NCI-H526 (cell line): ENCODE data around the gene PLRG1.
A peak's percentile ranks its signal among the peaks of the same experiment; 100 is the strongest.

ENCODE experiments used
- DNase-seq, 2 experiments: peaks; one replicate each; lab custom pipeline; 2025; lab: John Stamatoyannopoulos, UW

Gene PLRG1

GRCh38 chr4:154573190-154573870 lies 23.1 kb upstream of the PLRG1 start:
- no peak for DNase-seq

GRCh38 chr4:154569584-154569983 lies 19.4 kb upstream of the PLRG1 start:
- no peak for DNase-seq

- no peak for DNase-seq
Measured at GRCh38 chr4:154569028-154569427, 18.8 kb upstream of the PLRG1 start.

- DNase-seq = no peak
Measured at GRCh38 chr4:154566639-154567204, 16.5 kb upstream of the PLRG1 start.

- DNase-seq = no peak
Measured at GRCh38 chr4:154565704-154566103, 15.5 kb upstream of the PLRG1 start.

GRCh38 chr4:154564311-154564710 lies 14.1 kb upstream of the PLRG1 start:
- DNase-seq = no peak

- DNase-seq = no peak
Measured at GRCh38 chr4:154562697-154563254, 12.6 kb upstream of the PLRG1 start, which contains the start of gene FGB. Gene FGB (plus strand): TSS chr4:154563011. CDS start chr4:154563019, 8 bp downstream.

- DNase-seq = no peak
Measured at GRCh38 chr4:154560824-154561231, 10.6 kb upstream of the PLRG1 start.

- DNase-seq = no peak
Measured at GRCh38 chr4:154560419-154560801, 10.2 kb upstream of the PLRG1 start.

- DNase-seq = peak; percentile 41 to 73
Measured at GRCh38 chr4:154559494-154560418, 9.6 kb upstream of the PLRG1 start.

- DNase-seq = no peak
Measured at GRCh38 chr4:154559141-154559493, 8.9 kb upstream of the PLRG1 start.

- DNase-seq = peak; percentile 52 to 78
Measured at GRCh38 chr4:154551872-154552686, 1.9 kb upstream of the PLRG1 start.

GRCh38 chr4:154545689-154546088 lies 4.5 kb downstream of the PLRG1 start:
- peak in 1 of 2 experiments; percentile 14 for DNase-seq

GRCh38 chr4:154542271-154542879 lies 7.8 kb downstream of the PLRG1 start:
- no peak for DNase-seq

GRCh38 chr4:154534296-154534695 lies 15.9 kb downstream of the PLRG1 start:
- DNase-seq = no peak

- no peak for DNase-seq
Measured at GRCh38 chr4:154529728-154530519, 20.3 kb downstream of the PLRG1 start.

- DNase-seq = peak; percentile 68 to 74
Measured at GRCh38 chr4:154528869-154529268, 21.3 kb downstream of the PLRG1 start.

GRCh38 chr4:154527308-154527707 lies 22.9 kb downstream of the PLRG1 start:
- no peak for DNase-seq

- peak in 1 of 2 experiments; percentile 34 for DNase-seq
Measured at GRCh38 chr4:154526151-154526550, 24.0 kb downstream of the PLRG1 start.

GRCh38 chr4:154521607-154522006 lies 28.6 kb downstream of the PLRG1 start:
- DNase-seq = no peak
